ENCODE results near the gene NHERF2.
A peak's percentile ranks its signal among the peaks of the same experiment; 100 is the strongest.
"Not testable (repeated sequence)": the region's sequence is repeated elsewhere in the genome, so short reads cannot be mapped to it uniquely, and the experiment has no call there.

NHERF2 gene

DNA sequence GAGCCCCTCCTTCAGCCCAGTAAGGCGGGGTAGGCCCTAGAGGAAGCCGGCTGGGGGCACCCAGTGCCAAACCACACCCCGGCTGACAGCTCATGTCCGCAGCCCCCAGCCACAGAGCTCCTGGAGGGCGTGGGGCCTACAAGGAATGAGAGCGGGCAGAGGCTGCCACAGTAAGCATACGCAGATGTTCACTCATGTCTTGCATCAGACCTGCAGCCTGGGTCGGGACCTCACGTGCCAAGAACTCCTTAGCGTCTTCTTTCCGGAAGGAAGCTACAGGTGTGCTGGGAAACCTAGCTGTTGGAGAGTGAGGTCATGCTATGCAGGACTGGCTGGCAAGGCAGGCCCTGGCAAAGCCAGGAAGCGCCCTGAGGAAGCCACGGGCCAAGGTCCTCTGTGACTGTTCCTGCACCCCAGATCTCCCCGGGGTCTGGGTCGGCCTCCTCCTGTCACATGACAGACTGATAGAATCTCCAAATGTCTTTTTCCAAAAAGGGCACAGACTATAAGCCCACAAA lies 18.6 kb upstream of the NHERF2 start:
- TF ChIP-seq, protein P1, sequence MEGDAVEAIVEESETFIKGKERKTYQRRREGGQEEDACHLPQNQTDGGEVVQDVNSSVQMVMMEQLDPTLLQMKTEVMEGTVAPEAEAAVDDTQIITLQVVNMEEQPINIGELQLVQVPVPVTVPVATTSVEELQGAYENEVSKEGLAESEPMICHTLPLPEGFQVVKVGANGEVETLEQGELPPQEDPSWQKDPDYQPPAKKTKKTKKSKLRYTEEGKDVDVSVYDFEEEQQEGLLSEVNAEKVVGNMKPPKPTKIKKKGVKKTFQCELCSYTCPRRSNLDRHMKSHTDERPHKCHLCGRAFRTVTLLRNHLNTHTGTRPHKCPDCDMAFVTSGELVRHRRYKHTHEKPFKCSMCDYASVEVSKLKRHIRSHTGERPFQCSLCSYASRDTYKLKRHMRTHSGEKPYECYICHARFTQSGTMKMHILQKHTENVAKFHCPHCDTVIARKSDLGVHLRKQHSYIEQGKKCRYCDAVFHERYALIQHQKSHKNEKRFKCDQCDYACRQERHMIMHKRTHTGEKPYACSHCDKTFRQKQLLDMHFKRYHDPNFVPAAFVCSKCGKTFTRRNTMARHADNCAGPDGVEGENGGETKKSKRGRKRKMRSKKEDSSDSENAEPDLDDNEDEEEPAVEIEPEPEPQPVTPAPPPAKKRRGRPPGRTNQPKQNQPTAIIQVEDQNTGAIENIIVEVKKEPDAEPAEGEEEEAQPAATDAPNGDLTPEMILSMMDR (IDR thresholded peaks at IDR 0.05; ENCODE audit: low read depth, low read length), result no peak
- H3K4me3 ChIP-seq (replicated peaks in 1 of 2; ENCODE audit: low read depth in 2 of 2, low read length in 2 of 2), result peak overlapping the region; percentile 63 to 79
- peak; percentile 68 to 77 for DNase-seq (ENCODE audit: low read depth in 2 of 2)

GRCh38 chr16:2008631-2009163 lies 18.0 kb upstream of the NHERF2 start:
- TF ChIP-seq, protein P1 (IDR thresholded peaks at IDR 0.05; ENCODE audit: low read depth, low read length), result no peak
- peak; percentile 53 to 66 for DNase-seq (ENCODE audit: low read depth in 2 of 2)
- H3K4me3 ChIP-seq (replicated peaks in 1 of 2; ENCODE audit: low read depth in 2 of 2, low read length in 2 of 2), result peak overlapping the region; percentile 63 to 79

DNA sequence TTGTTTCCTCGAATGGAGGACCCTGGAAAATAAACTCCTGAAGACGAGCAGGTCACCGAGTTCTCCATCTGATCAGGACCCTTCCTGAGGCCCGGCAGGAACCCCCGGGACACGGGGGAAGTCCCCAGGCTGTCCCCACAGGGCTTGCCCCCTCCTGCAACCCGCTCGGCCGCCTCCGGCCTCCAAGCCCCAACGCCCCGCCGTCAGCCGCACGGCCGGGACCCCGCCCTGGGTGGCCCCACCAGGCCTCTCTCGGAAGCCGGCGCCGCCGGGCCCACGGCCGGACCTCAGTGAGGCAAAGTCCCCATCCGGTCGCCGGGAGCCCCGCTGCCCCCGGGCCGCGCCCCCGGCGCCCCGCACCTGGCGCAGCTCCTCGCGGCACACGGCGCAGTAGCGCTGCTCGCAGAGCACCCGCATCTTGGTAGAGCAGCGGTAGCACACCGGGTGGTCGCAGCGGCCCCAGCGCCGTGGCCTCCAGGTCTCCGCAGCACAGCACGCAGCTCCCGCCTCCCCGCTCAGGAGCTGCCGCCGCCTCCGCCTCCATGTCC lies 17.5 kb upstream of the NHERF2 start:
- TF ChIP-seq, protein P1 (IDR thresholded peaks at IDR 0.05; ENCODE audit: low read depth, low read length), result no peak

DNA sequence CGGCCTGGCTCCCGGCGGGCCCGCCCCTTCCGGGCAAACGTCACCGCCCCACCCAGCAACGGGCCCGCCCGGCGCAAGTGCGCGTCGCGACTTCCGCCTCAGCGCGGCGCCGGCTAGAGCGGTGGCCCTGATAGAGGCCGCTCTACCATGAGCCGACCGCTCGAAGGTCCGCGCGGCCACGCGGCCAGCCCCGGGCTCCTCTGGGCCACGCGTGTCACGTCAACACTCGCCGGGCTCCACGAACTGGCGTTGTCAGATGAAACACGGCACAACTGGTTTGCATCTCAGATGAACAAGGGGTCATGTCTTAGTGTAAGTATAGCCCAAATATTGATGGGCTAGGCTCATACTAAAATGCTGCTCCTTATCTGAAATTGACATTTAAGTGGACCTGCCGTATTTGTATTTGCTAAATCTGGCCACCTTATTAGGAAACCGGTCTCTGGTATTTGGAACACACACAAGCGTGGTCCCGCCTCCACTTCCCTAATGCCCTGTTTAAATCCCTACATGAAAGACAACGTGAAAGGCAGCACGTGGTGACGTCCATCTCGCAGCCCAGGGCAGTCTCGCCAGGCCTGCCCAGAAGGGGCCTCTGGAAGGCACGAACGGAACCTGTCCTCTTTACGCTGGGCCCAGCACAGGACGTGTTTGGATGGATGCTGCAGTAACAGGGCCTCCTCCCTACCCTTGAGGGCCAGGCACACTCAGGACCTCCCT lies 16.8 kb upstream of the NHERF2 start, which contains the start of gene ZNF598:
TSS of gene ZNF598 (minus strand) at position 31 of the 720 bp plus-strand sequence.
- peak; percentile 83 to 90 for DNase-seq (ENCODE audit: low read depth in 2 of 2)
- H3K4me3 ChIP-seq (replicated peaks in 1 of 2; ENCODE audit: low read depth in 2 of 2, low read length in 2 of 2), result peak within 1 kb of the TSS; percentile 63 to 79
- TF ChIP-seq, protein P1 (IDR thresholded peaks at IDR 0.05; ENCODE audit: low read depth, low read length), result no peak

More for the DNA sequence above, 17.5 kb upstream of the NHERF2 start:
- DNase-seq (ENCODE audit: low read depth in 2 of 2), result no peak
- H3K4me3 ChIP-seq (replicated peaks in 1 of 2; ENCODE audit: low read depth in 2 of 2, low read length in 2 of 2), result peak overlapping the region; percentile 63 to 79

- not testable (repeated sequence) for DNase-seq (ENCODE audit: low read depth in 2 of 2)
Observed at GRCh38 chr16:2011726-2012125, 15.0 kb upstream of the NHERF2 start.

GRCh38 chr16:2013527-2013926 lies 13.2 kb upstream of the NHERF2 start:
- no peak overlapping the region for H3K4me3 ChIP-seq (replicated peaks in 1 of 2; ENCODE audit: low read depth in 2 of 2, low read length in 2 of 2)
- no peak for DNase-seq (ENCODE audit: low read depth in 2 of 2)
- TF ChIP-seq, protein P1 (IDR thresholded peaks at IDR 0.05; ENCODE audit: low read depth, low read length), result no peak

More at GRCh38 chr16:2011726-2012125, 15.0 kb upstream of the NHERF2 start:
- H3K4me3 ChIP-seq (replicated peaks in 1 of 2; ENCODE audit: low read depth in 2 of 2, low read length in 2 of 2), result not testable (repeated sequence)
